T-helper 17 cell (primary cell): ENCODE measurements around the gene FAM180A. TPM values are rescaled to one million over a fixed set of nuclear protein-coding genes. Genes with fewer than 3 reads are reported as not detected.

Experiments
- ATAC-seq: fragments of 150-1000 bp; cut with Tn5 transposase; 2 replicates; pipeline ENCODE4 v1.10.0; 2021; ENCODE audit warnings: mild to moderate bottlenecking, moderate library complexity
- DNase-seq, 3 donors: peaks; one replicate each; pipeline versions ENCODE4 v3.0.0 to v3.0.0-alpha.2; 2020 to 2021
- H3K9me3 ChIP-seq: one replicate; pipeline ENCODE4 v1.7.0; 2013; ENCODE audit warnings: low read length, mild to moderate bottlenecking; ENCODE audit not compliant: control insufficient read depth, poor library complexity, severe bottlenecking
- H3K27ac Mint-ChIP-seq: one replicate; pipeline ENCODE4 v1.8.0; 2022; ENCODE audit warnings: mild to moderate bottlenecking, moderate library complexity, mixed read lengths
- H3K27me3 Mint-ChIP-seq: one replicate; pipeline ENCODE4 v1.8.0; 2022; ENCODE audit warnings: mixed read lengths
- H3K36me3 Mint-ChIP-seq: one replicate; pipeline ENCODE4 v1.8.0; 2022; ENCODE audit warnings: low read depth, mixed read lengths
- H3K4me1 Mint-ChIP-seq: one replicate; pipeline ENCODE4 v1.8.0; 2022; ENCODE audit warnings: mild to moderate bottlenecking, mixed read lengths
- H3K4me3 Mint-ChIP-seq: one replicate; pipeline ENCODE4 v1.8.0; 2022; ENCODE audit warnings: mild to moderate bottlenecking, moderate library complexity, mixed read lengths
- total RNA-seq, 4 donors: library from RNA in 2 of 4; stranded (reverse) in 2 of 4; gene quantifications; one replicate each; pipeline ENCODE4 v1.2.3 and lab custom pipeline; 2022 to 2026

FAM180A gene
- total RNA-seq, 2 donors from 2014 or later, result not detected

GRCh38 chr7:135768064-135768463, 19.5 kb upstream of the FAM180A start:
- H3K9me3 ChIP-seq, result no peaks in the 10 kb centered on the region
- peaks cover 2% of the 10 kb centered on the region for H3K36me3 Mint-ChIP-seq
- ATAC-seq (no peak), DNase-seq (no peak)
- no peak overlapping the region for H3K27ac Mint-ChIP-seq
- H3K4me1 Mint-ChIP-seq, result no peaks in the 10 kb centered on the region
- H3K27me3 Mint-ChIP-seq, result peaks cover 43% of the 10 kb centered on the region
- H3K4me3 Mint-ChIP-seq, result no peak overlapping the region

GRCh38 chr7:135763261-135763660, 14.6 kb upstream of the FAM180A start:
- H3K4me3 Mint-ChIP-seq, result no peak overlapping the region
- H3K27me3 Mint-ChIP-seq, result peaks cover 50% of the 10 kb centered on the region
- ATAC-seq, result no peak
- no peak overlapping the region for H3K27ac Mint-ChIP-seq
- H3K36me3 Mint-ChIP-seq, result peaks cover 2% of the 10 kb centered on the region
- no peaks in the 10 kb centered on the region for H3K9me3 ChIP-seq
- no peaks in the 10 kb centered on the region for H3K4me1 Mint-ChIP-seq
- DNase-seq, result no peak

DNA sequence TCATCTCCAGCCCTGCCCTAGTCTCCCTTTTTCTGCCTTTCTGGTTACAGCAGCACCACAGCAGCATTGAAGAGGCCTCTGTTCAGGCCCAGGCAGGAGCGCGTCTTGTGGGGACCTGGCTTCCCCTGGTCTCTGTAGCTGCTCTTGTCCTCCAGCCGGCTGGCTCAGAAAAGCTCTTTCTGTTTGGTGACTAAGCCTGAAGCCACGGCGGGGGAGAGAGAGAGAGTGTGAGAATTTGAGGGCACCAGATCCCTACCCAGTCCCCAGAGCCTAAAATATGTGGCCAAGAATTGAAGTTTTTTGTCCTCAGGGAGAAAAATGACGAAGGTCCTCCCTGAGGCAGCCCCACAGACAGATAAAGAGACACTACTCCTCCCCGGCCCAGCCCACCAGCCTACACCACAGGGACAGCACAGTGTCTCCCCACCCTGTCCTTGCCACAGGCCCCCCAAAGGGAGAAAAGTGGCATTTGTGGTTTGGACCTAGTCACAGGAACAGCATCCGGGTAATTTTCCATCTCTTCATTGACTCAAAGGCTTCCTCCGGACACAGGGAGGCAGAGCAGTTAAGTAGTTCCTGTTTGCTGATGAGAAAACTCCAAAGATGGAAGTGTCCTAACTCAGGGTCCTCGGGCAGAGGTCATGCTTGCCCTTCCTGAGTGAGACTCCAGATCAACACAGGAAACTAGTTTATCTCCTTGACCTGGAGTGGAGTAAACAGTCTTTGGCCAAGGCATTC, 13.3 kb upstream of the FAM180A start:
- Mint-ChIP-seq H3K36me3 (peaks cover 3% of the 10 kb centered on the region), H3K27ac (no peak overlapping the region)

GRCh38 chr7:135759532-135759931, 10.9 kb upstream of the FAM180A start:
- H3K9me3 ChIP-seq, result no peaks in the 10 kb centered on the region
- DNase-seq (no peak), ATAC-seq (no peak)
- Mint-ChIP-seq H3K36me3 (peaks cover 4% of the 10 kb centered on the region), H3K4me3 (no peak overlapping the region), H3K27ac (no peak overlapping the region), H3K27me3 (peaks cover 58% of the 10 kb centered on the region), H3K4me1 (peaks cover 2% of the 10 kb centered on the region)

More for the DNA sequence above, 13.3 kb upstream of the FAM180A start:
- ATAC-seq (no peak), DNase-seq (no peak)
- Mint-ChIP-seq H3K27me3 (peaks cover 54% of the 10 kb centered on the region), H3K4me1 (no peaks in the 10 kb centered on the region), H3K4me3 (no peak overlapping the region)
- H3K9me3 ChIP-seq, result no peaks in the 10 kb centered on the region

- H3K4me3 Mint-ChIP-seq, result no peak overlapping the region
- ATAC-seq, result no peak
- no peak for DNase-seq
- no peak overlapping the region for H3K27ac Mint-ChIP-seq
- H3K27me3 Mint-ChIP-seq, result peaks cover 62% of the 10 kb centered on the region
- peaks cover 4% of the 10 kb centered on the region for H3K36me3 Mint-ChIP-seq
- H3K4me1 Mint-ChIP-seq, result peaks cover 2% of the 10 kb centered on the region
- no peaks in the 10 kb centered on the region for H3K9me3 ChIP-seq
Observed at GRCh38 chr7:135758531-135758932, 9.9 kb upstream of the FAM180A start.

- DNase-seq (no peak), ATAC-seq (no peak)
- Mint-ChIP-seq H3K27me3 (peaks cover 62% of the 10 kb centered on the region), H3K36me3 (peaks cover 4% of the 10 kb centered on the region), H3K4me1 (peaks cover 2% of the 10 kb centered on the region), H3K27ac (no peak overlapping the region), H3K4me3 (no peak overlapping the region)
- H3K9me3 ChIP-seq, result no peaks in the 10 kb centered on the region
Observed at GRCh38 chr7:135757719-135758411, 9.3 kb upstream of the FAM180A start.

DNA sequence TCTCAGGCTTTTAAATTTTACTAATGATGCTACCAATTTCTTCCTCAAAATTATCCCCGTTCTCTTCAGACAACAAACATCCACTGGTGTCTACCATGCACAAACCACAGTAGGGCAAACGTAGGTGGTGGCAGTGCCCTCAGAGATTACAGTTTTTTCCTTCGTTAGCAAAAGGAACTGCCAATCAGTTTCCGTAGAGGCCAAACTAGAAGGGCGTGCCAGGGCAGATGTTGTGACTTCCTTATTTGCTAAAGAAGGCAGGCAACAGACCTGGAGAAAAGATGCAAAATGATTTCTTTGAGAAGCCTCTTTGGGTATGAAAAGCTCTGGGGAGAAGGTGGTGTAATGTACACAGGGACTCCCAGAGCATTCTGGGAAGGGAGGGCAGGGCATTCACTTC, 7.6 kb upstream of the FAM180A start:
- no peak overlapping the region for H3K27ac Mint-ChIP-seq
- H3K4me1 Mint-ChIP-seq, result peaks cover 2% of the 10 kb centered on the region
- H3K4me3 Mint-ChIP-seq, result no peak overlapping the region
- peaks cover 63% of the 10 kb centered on the region for H3K27me3 Mint-ChIP-seq
- peaks cover 4% of the 10 kb centered on the region for H3K36me3 Mint-ChIP-seq
- H3K9me3 ChIP-seq, result no peaks in the 10 kb centered on the region
- DNase-seq, result no peak
- no peak for ATAC-seq

DNA sequence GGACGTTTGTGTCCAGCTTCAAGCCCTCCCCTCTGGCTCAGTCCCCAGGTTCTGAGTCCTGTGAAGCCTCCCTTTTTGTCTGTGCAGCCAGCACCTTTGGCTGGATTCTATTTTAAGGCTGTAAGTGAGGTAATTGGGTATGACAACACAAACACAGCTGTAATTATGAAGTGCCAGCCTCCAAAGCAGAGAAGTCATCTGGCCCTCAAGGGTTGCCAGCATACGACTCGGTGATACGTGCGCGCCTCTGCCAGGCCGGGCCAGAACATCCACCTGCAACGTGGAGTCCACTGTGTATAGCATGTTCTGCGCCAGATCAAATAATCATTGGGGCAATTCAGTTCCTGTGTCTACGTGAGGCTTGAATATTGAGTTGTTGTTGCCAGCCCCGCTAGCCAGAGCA, 6.7 kb upstream of the FAM180A start:
- H3K9me3 ChIP-seq, result no peaks in the 10 kb centered on the region
- no peak for ATAC-seq
- peaks cover 2% of the 10 kb centered on the region for H3K4me1 Mint-ChIP-seq
- peaks cover 61% of the 10 kb centered on the region for H3K27me3 Mint-ChIP-seq
- H3K36me3 Mint-ChIP-seq, result peaks cover 4% of the 10 kb centered on the region
- H3K4me3 Mint-ChIP-seq, result no peak overlapping the region
- H3K27ac Mint-ChIP-seq, result no peak overlapping the region
- no peak for DNase-seq

- H3K4me3 Mint-ChIP-seq, result no peak overlapping the region
- ATAC-seq, result no peak
- no peak overlapping the region for H3K27ac Mint-ChIP-seq
- peaks cover 52% of the 10 kb centered on the region for H3K27me3 Mint-ChIP-seq
- peaks cover 4% of the 10 kb centered on the region for H3K36me3 Mint-ChIP-seq
- DNase-seq, result no peak
- H3K9me3 ChIP-seq, result no peaks in the 10 kb centered on the region
- peaks cover 2% of the 10 kb centered on the region for H3K4me1 Mint-ChIP-seq
Observed at GRCh38 chr7:135753616-135754413, 5.2 kb upstream of the FAM180A start.

DNA sequence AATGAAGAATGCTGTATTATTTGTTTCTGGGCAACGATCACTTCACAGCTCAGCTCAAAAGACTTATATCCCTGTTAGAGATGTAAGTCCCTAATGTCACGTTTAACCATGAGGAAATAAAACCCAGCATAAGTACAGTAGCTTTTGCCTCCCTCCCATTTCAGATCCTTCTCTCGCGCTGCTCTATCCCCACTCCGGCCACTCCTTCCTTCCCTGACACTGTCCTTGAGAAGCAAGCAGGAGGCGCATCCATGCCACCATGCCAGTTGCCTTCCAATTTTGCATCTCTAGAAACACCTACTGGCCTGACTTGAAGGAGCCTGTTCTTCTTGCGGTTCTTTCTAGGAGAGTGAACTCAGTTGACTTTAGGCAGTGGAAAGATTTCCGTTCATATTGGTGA, 1.2 kb downstream of the FAM180A start:
- ATAC-seq, result no peak
- no peak for DNase-seq

DNA sequence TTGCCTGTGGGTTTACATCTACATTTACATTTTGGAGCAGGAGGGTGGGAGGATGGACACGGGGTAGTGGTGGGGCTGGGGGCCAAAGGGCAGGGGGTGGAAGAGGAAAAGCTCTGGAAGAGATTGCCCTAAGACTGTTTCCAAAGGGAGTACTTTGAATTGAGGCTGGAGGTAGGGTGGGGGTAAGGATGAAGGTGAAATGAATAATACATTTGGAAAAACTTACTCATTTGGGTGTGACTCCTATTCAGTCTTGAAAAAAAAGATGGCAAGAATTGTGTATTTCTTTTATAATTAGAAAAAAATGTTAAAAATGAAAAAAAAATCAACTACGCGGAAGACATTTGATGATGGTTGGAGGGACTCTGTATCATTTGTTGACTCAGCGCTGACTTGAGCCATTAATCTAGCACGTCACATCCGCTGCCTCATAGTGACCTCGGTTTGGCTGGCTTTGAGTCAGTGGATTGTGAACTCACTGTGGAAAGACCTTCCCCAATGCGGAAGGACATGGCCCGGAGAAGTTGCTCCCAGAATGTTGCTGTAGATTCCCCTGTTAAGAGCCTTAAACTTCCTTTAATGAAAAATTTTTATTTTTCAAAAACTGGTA, 2.8 kb downstream of the FAM180A start:
- no peaks in the 10 kb centered on the region for H3K9me3 ChIP-seq
- H3K4me1 Mint-ChIP-seq, result no peaks in the 10 kb centered on the region
- no peak for DNase-seq
- H3K4me3 Mint-ChIP-seq, result no peak overlapping the region
- H3K36me3 Mint-ChIP-seq, result no peaks in the 10 kb centered on the region
- H3K27ac Mint-ChIP-seq, result no peak overlapping the region
- ATAC-seq, result no peak
- peaks cover 33% of the 10 kb centered on the region for H3K27me3 Mint-ChIP-seq

More for the DNA sequence above, 1.2 kb downstream of the FAM180A start:
- H3K36me3 Mint-ChIP-seq, result no peaks in the 10 kb centered on the region
- no peak overlapping the region for H3K4me3 Mint-ChIP-seq
- H3K27me3 Mint-ChIP-seq, result peaks cover 24% of the 10 kb centered on the region
- no peak overlapping the region for H3K27ac Mint-ChIP-seq
- no peaks in the 10 kb centered on the region for H3K9me3 ChIP-seq
- no peaks in the 10 kb centered on the region for H3K4me1 Mint-ChIP-seq

DNA sequence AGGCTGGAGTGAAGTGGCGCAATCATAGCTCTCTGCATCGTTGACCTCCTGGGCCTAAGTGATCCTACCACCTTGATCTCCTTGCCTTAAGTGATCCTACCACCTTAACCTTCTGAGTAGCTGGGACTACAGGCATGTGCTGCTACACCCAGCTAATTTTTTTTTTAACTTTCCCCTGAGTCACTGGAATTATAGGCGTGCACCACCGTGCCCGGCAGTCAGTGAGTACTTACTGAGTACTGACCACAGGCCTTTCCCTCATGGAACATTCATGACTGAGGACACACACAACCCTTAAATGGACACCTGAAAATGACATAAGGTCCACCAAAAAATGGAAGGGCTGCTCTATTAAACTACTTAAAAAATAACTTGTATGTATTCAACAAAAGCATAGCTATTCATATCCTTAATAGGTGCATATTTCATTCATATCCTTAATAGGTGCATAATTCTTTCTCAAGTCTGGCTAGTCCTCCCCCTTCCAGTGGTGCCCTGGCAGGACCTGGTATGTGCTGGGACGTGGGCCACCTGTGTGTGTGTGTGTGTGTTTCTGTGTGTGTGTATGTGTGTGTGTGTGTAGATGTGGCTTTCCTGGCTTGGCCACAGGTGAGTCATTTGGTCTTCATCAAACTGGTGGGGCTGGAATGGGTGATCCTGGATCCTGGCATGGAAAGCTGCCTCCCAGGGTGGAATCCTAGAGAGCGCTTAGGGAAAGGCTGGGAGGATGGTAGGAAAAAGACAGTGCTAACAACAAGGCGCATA, 3.5 kb downstream of the FAM180A start:
- no peaks in the 10 kb centered on the region for H3K36me3 Mint-ChIP-seq
- H3K27ac Mint-ChIP-seq, result no peak overlapping the region
- no peaks in the 10 kb centered on the region for H3K9me3 ChIP-seq
- ATAC-seq (no peak), DNase-seq (no peak)
- peaks cover 34% of the 10 kb centered on the region for H3K27me3 Mint-ChIP-seq
- no peak overlapping the region for H3K4me3 Mint-ChIP-seq
- no peaks in the 10 kb centered on the region for H3K4me1 Mint-ChIP-seq
